ENCODE measurements around the gene TENT5C.
A peak's percentile ranks its signal among the peaks of the same experiment; 100 is the strongest.

Gene TENT5C

DNA sequence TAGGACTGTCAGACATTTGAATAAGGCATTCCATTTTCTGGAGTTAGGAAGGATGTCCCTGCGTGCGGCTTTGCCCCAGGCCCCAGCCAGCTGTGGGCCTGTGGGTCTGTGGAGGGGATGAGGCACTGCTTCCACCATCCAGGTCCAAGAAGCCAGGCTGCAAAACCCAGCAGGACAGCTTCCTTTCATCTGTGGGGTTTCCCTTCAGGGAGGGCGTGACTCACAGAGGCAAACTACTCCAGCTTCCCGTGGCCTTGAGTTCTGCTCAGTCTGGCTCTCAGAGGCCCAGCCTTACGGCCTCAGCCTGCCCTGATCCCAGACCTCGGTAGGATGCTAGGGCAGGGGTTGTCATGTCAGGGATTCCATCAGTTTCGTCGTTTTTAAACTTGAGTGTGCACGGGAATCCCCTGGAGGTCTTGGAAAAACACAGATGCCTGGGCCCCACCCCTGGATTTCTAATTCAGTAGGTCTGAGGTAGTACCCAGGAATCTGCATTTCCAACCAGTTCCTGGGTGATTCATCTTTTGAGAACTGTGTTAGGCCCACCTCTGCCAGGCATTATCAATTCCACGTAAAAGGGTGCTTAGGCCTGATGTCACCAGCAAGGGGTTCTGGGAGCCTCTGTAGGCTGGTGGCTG is 32.3 kb upstream of the TENT5C start:
- DNase-seq: no peak

DNA sequence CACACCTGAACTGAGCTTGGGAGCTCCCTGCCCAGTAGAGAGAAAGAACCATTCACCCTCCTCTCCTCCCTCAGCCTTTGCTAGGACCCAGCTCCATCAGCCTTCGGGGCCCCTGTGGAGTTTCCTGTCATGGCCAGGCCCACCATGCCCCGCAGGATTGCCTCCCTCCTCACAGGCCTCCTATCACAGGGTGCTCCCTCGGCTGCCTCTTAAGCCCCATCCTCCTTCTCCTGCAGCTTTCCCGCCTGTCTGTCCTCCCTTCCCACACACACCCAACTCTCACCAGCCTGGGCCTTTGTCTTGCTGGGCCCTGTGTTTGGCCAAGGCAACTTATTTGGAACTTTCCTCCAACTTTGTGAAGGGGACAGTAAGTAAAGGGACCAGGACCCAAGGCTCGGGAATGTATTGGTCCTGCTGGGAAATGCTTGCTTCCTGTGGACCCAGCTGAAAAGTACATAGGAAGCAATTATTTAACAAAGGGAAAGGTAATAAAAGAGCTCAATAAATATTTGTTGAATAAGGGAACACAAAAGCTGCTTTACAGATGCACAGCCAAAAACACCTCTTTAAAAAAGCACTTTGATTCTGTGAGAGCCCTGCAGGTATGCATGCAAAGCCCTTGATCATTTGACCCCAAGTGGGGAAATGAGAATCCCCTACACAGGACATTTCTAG is 31.6 kb upstream of the TENT5C start:
- peak; percentile 82 for DNase-seq

DNA sequence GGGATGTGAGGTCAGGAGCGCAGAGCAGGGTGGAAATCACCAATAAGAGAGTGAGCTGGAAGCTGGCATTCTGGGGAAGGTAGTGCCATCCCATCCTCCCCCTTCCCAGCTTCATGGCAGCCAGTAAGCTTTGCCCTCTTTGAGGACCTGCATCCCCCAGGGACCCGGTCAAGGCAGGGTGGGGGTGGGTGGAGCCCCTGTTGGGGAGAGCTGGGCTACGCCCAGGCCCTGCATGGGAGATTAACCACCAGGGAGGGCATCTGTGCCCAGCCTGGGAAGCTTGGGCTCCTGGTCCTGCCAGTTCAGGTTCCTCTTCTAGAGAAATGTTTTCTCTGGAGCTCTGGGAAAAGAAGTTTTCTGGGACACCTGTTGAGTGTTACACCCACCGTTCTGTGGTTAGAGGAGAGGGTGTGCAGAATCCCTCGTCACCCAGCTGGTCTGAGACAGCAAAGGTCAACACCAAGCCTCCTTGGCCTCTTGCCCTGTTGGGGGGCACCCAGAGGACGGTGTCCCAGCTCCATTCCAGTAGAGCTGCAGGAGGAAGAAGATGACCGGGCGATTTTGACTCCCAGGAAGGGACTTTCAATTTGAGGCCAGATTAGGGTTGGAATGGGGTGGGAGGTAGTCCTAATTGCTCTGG is 30.1 kb upstream of the TENT5C start:
- no peak for DNase-seq

DNA sequence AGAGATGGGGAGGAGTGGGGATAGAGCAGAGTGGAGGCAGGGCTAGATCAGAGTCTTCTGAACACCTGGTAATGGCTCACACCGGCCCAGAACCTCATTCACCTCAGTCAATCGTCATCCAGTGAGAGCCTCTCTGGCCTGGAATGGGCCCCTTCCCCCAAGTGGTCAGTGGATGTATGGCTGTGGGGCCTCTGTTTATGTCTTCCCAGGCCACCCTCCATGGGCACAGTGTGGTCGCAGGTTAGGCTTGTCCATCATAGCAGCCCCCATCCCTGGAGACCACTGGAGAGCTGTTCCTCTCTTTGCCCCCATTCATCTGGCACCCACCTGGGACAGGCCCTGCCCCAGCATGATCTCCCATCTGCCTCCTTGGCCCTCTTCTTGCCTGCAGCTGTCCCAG is 29.6 kb upstream of the TENT5C start:
- no peak for DNase-seq

DNA sequence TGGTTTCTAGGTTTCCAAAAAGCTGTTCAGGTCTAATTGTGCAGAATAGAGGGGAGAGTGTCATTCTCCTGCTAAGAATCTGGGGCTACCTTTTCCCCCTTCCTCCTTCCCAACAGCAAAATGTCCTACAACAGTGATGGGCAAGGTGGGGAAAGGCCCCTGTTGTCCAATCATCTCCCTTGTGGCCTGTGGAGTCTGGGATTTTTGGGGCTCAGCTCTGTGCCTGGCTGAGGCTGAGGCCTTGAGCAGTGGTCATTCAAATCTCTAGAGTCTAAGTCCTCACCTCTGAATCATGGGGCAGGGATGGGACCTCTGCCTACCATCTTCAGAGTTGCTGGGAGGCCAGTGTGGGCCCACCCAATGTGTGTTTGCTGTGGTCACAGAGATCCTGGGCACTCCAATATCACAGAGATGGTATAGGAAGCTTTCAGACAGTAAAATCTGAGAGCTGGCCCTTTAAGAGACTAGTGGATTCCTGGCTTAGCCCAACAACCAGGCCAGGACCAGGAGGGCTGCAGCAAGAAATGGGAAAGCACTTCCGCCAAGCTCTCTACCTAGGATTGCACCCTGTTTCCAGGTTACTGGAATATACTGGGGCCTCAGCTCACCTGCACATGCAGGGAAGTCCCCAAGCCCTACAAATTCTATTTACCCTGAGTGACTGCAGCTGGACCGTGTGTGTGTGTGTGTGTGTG is 28.5 kb upstream of the TENT5C start:
- no peak for DNase-seq

DNA sequence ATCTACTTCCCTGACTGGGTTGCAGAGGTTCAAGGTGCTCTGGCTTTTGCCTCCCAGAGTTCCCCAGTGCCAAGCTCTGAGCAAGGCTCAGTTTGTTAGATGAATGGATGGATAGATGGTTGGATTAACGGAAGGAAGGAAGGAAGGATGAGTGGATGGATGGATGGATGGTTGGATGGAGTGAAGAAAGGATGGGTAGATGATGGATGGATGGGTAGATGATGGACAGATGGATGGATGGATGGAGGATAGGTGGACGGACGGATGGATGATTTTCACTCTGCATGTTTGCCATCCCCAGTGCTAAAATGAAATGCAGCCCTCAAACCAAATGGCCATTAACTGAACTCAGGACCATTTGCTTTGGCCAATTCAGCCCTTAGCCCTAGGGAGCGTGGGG is 27.4 kb upstream of the TENT5C start:
- DNase-seq: no peak

DNA sequence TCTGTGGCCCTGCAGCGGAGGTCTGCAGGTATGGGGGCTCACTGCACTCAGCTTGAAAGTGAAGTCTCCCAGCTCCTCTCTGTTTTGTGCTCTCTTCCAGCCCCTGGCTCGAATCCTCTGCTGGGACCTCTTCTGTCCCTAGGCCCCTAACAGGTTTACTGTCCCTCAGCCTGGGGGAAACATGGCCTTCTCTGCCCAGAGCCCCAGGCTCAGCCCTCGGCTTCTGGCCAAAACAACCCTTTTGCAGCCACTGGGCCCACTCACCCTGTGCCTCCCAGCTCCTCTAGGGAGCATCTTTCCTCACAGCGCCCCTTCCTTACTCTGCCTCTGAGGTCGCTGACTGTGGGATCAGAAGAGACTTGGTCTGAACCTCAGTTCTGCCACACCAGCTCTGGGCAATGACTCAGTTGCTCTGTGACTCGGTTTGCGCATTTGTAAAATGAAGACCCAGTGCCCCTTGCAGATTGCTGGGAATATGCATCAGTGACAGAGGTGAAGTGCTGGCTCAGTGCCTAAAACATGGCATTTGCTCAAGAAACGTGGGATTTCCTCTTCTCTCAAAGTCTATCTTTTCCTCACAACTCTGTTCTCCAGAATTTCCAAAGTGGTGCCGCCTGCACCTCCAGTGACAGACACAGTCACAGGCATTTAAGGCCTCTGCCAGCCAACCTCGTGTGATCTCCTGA is 26.5 kb upstream of the TENT5C start:
- DNase-seq: no peak

DNA sequence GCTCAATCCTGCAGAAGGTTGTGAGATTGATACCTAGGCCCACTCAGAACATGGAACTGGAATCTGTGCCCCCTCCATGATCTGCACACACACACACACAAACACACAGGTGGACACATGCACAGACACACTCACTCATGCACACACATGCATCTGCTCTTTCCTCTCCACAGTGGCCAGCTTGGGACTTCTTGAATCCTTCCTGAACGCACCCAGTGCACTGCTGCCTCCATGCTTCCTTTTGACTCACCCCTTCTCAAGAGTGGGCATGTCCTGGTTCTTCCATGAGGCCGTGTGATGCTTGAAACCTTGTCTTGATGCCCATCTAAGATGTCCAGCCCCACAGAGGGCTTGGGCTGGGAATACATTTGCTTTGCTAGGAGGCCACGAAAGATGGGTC is 25.4 kb upstream of the TENT5C start:
- DNase-seq: no peak

DNA sequence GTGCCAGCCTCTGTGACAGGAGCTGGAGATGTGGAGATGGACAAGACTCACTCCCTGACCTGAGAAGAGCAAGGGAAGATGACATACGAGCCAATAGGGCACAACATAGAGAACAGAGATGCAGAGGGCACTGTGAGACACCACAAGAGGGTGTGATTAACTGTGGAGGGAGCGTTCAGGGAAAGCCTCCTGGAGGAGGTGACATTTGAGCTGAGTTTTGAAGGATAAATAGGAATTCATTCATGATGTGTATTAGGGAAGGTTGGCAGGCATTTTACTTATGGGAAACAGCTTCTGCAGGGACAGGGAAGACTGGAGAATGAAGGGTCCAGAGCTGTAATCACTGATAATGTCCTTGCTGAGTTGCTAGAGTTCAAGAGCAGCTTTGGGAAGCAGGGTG is 25.0 kb upstream of the TENT5C start:
- no peak for DNase-seq

DNA sequence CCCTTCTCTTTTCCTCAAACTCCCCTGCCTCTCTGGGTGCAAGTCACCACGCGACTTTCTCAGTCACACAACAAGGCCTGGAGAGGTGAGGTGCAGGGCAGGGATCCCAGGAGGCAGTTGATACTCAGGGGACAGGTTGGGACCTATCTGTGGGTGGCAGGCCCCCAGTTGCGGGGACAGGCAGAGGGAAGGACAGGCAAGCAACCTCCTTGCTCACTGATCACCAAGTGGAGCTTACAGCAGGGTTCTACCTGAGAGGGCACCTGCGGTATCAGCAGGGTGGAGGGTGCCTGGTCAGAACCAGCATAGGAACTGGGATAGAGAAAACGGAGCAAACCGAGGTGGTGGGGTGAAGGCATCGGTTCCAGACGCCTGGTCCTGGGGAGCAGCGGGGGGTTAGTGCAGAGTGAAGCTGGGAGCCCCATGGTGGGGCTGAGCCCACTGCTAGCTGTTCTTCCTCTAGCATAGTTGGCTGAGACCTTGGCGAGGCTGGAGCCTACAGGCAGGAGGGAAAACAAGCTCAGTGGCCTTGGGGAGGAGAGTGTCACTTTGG is 24.4 kb upstream of the TENT5C start:
- DNase-seq: no peak

DNA sequence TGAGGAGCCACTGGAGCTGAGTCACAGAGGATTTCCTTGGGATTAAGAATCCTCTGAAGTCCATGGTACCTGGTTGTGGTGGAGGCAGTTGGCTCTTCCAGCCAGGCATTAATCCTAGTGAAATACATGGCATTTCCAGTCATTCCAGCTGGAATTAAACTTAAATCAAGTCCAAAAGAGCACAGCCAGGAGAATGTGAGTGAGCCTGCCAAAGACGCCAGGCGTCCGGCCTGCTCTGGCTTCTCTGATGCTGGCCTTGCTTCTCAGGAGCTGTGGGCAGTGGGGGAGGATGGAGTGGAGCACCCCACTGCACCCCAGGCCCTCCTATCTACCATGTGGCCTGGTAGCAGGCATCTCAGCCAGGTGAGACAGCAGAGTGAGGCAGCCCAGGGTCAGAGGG is 23.4 kb upstream of the TENT5C start:
- no peak for DNase-seq

DNA sequence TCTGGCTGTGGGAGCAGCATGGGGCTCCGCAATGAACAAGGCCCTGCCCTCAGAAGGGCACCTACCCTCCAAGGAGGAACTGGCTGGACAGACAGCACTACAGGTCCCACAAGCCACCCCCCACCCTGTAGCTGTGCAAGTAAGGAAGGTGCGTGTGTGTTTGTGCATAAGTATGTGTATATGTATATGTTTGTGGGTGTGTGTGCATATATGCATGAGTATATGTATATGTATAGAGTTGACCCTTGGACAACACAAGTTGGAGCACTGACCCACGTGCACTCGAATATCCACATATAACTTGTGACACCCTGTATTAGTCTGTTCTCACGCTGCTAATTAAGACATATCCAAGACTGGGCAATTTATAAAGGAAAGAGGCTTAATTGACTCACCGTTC is 22.6 kb upstream of the TENT5C start:
- no peak for DNase-seq

DNA sequence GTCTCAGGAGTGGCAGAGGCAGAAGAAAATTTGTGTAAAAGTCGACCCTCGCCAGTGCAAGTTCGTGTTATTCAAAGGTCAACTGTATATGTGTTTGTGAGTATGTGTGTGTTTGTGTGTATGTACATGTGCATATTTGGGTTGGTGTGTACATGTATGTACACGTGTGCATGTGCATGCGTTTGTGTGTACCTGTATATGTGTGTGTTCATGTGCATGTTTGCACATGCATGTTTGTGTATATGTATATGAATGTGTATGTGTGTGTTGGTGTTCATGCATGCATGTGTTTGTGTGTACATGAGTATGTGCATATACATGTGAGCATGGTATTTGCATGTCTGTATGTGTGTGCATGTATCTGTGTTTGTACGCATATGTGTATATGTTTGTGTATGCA is 21.7 kb upstream of the TENT5C start:
- no peak for DNase-seq

DNA sequence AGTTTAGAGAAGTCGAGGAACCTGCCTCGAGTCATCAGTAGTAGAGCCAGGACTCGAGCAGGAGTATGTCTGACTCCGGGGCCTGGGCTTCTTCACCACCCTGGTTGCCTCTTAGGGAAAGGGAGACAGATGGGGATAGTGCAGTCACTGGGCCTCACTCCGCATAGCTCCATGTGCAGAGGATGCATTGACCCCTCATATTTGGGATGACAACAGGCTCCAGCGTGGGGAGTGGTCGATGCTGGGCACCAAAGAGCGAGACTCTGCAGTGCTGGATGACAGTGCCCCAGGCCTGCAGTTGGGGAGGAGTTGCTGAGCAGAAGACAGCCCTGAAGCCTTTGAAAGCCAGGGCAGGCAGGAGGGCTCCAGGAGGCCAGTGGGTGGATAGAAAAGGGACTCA is 20.8 kb upstream of the TENT5C start:
- DNase-seq: no peak

DNA sequence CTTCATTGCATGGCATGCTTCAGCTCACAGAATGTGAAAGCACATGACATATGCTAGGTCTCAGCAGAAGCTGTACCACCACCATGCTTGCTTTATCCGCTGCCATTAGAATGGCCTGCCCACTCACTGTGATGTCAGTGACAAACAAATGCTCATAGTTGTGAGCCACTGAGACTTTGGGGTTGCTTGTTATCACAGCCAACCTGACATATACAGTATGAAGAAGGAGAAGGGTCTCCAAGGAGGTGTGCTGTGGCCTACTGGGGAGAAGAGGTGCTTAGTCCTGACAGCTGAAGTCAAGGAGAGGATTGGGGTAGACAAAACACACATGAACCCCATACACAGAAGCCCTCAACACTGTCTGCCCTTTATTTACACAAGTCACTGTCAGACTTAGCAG is 19.5 kb upstream of the TENT5C start:
- no peak for DNase-seq

DNA sequence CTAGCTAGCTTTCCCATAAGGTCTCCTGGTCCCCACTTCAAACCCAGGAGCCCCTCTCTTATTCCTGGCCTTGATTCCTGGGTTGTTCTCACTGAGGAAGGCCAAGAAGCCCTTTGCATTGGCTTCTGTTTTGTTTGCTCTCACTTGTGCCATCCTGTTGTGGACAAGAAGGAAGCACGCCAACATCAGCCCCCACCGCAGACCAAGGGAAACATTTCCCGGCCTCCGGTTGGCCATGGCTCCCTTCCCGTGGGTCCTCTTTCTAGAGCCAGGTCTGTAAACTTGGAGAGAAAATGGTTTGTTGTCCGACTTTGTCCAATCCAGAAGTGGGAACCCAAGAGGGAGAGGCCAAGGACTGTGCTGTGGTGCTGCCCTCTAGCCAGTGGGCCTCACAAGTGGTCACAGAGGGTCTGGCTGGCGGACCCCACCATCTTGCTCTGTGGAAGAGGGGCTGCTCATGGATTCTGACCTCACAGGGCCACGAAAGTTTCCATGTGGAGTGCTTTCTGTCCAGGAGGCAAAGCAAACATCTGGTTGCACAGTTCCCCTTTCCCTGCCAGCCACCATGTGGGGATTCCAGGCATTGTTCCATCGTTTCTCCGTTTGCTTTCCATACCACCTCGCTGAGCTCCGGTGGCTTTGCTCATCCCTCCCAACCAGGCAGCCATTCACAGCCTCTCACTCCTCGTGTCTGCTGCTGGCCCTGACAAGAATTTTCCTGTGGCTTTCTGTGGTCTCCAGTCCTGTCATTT is 18.9 kb upstream of the TENT5C start:
- DNase-seq: no peak

DNA sequence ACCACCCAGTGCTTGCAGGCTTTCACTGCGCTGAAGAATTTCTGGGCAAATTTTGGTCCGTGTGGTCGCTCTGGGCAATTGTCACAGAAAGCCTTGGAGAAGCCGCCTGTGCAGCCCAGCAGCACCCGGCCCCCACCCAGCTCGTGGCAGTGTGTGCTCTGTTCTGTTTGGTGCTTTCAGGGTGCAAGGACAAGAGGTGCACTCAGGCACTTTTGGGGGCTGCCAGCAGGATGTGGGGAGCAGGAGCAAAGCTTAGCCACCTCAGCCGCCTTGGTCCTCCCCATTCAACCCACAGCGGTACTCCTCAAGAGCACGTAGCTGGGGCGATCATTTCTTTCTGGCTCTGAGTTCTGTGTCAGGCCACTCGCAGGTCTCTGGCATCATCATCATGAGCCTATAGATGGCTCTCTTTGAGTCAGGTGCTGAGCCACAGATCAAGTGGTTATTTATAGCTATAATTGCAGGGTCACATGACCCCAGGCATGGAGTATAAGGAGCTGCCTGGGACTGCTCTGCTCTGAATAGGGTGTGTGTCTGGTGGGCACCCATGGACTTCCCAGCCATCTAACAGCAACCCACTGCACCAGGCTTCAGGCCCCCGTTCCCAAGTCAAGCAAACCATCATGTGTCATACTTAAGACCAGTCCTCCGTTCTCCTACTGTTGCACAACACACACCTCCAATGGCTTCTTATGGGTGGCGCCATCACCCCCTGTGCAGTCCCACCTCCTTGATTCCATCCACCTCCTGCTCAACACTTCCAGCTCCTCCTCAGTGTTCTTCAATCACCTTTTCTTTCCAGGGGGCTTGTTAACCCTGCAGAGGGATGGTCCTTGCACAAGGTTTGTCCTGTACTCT is 18.1 kb upstream of the TENT5C start:
- DNase-seq: no peak

DNA sequence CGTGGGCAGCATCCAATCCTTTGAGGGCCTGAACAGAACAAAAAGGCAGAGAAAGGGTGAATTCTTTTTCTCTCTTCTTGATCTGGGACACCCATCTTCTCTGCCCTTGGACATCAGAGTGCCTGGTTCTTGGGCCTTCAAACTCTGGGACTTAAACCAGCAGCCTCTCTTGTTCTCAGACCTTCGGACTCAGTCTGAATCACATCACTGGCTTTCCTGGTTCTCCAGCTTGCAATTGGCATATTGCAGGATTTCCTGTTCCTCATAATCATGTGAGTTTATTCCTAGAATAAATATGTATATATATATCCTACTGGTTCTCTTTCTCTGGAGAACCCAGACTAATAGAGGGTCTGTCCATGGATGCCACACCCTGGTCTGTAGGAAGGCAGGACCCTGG is 16.3 kb upstream of the TENT5C start:
- DNase-seq: no peak

DNA sequence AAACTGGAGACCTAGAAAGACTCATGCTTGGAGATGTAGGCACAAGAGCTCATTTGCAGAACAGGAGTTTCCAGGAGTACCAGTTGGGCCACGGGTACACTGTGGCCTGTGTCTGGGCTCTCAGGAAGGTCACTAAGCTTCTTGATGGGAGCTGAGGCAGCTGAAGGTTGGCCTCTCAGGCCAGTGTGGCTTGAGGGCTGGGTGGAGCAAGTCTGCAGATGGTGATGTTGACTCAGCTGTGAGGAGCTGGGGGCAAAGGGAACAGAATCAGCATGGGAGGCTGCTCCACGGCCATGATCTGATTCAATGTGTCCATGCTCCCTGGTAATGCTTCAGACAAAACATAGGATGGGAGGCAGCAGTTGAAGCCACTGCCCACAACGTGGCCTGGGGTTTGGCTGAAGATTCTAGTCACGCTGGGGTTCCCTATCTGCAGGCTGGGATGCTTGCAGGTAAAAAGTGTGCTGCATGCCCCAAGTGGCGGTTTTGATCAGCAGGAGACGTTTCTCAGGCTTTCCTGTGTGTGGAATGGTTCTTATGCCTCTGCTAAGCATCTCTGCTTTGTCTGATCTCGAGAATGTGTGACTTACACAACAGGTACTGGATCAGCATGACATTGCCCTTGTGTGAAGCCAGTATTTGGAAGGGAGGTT is 15.4 kb upstream of the TENT5C start:
- DNase-seq: no peak

DNA sequence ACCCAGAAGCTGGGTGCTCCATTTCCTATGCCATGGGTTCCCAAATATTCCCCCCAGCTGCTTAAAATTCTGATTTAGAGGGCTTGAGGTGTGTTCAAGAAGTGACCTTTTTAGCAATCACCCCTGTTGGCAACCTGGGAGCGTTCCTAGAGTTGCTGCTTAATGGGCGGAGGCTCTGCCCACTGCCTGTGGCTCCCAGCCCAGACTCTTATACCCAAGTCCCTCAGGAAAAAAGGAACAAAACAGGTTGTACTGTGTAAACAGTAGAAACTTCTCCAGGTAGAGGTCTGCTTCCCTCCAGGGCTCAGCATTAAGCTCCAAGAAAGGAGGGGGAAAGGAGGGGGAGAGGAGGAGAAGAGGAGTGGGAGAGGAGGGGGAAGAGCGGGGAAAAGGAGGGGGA is 14.6 kb upstream of the TENT5C start:
- no peak for DNase-seq

DNA sequence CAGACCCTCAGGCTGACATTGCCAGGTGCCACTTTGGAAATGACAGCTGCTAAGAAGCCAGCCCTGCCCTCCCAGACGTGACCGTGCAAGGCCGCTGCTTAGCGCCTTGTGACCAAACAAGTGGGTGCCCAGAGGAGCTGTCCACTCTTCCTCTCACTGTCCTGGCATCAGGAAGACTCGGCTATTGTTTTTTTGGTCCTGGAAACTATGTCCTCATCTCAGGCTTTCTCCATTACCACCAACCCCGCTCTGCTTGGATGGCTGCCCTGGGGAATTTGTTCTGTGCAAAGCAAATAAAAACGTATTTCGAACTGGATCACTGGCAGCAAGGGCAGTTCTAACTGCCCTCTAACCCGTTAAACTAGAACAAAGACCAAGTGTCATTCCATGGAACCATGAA is 13.7 kb upstream of the TENT5C start:
- DNase-seq: no peak

Measured in NCI-H748 treated with DMSO at 0.1 percent for 48 hours (cell line).